GM10248 (cell line): ENCODE data around the gene SHROOM3.

Experiments
- CTCF ChIA-PET: fragments of 300-600 bp; sonication (Branson Sonifier 250); formaldehyde crosslinking; extraction: SDS; loops from one replicate; lab custom pipeline; 2021; ENCODE audit warnings: antibody characterized with exemption; lab: Yijun Ruan, JAX
- POLR2A ChIA-PET: fragments of 350-650 bp; sonication (Branson Sonifier 250); formaldehyde crosslinking; extraction: SDS; loops from one replicate; lab custom pipeline; 2020; ENCODE audit warnings: antibody characterized with exemption; lab: Yijun Ruan, JAX
- DNase-seq: peaks from one replicate; pipeline ENCODE4 v3.0.0; 2012; ENCODE audit errors: extremely low spot score
- TF ChIP-seq, protein P1 (sequence below): IDR thresholded peaks from 2 replicates; pipeline ENCODE4 v1.5.1; 2012; ENCODE audit warnings: mild to moderate bottlenecking, low read depth; ENCODE audit errors: extremely low read depth, missing control alignments, control extremely low read depth

SHROOM3 gene

DNA sequence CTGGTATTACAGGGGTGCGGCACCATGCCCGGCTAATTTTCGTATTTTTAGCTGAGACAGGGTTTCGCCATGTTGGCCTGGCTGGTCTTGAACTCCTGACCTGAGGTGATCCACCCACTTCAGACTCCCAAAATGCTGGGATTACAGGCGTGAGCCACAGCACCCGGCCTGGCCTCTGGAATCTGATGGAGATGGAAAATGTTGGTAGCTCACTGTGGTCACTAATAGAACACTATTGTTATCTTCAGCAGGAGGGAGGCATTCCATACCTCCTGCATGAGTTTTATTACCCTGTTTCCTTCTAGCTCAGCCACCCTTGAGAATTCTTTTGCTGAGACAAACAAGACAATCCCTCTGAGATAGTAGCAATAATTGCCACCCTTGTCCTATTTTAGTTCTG, 105.0 kb downstream of the SHROOM3 start:
- ChIA-PET POLR2A (no interaction called here), CTCF (interaction anchor here (0.9 to 1.8 kb wide), 5 partner anchors 10 to 35 kb away, joined by 3 to 8 read pairs (median 3); no protein-coding TSS in a partner anchor)
- TF ChIP-seq, protein P1, sequence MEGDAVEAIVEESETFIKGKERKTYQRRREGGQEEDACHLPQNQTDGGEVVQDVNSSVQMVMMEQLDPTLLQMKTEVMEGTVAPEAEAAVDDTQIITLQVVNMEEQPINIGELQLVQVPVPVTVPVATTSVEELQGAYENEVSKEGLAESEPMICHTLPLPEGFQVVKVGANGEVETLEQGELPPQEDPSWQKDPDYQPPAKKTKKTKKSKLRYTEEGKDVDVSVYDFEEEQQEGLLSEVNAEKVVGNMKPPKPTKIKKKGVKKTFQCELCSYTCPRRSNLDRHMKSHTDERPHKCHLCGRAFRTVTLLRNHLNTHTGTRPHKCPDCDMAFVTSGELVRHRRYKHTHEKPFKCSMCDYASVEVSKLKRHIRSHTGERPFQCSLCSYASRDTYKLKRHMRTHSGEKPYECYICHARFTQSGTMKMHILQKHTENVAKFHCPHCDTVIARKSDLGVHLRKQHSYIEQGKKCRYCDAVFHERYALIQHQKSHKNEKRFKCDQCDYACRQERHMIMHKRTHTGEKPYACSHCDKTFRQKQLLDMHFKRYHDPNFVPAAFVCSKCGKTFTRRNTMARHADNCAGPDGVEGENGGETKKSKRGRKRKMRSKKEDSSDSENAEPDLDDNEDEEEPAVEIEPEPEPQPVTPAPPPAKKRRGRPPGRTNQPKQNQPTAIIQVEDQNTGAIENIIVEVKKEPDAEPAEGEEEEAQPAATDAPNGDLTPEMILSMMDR, result no peak
- no peak for DNase-seq

DNA sequence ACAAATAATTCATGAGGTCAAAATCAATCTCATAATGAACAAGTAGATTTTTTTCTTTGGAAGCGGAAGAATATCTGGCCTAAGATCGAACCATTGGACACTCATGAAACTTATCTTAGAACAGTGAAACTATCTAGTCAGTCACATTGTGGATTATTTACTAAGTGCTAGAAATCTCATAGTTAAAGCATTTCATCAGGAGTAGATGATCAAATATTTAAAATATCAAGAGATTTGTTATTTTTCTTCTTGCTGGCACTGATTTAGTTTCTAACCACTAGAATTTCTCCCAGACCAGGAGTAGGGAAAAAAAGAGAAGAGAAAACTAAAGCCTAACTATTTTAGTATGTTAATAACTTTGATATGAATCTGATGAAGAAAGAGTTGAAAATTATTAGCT, 105.5 kb downstream of the SHROOM3 start:
- DNase-seq, result no peak
- CTCF ChIA-PET, result interaction anchor here (0.9 to 1.3 kb wide), 2 partner anchors 12 to 15 kb away, joined by 3 read pairs; no protein-coding TSS in a partner anchor
- TF ChIP-seq, protein P1, result no peak
- POLR2A ChIA-PET, result no interaction called here

DNA sequence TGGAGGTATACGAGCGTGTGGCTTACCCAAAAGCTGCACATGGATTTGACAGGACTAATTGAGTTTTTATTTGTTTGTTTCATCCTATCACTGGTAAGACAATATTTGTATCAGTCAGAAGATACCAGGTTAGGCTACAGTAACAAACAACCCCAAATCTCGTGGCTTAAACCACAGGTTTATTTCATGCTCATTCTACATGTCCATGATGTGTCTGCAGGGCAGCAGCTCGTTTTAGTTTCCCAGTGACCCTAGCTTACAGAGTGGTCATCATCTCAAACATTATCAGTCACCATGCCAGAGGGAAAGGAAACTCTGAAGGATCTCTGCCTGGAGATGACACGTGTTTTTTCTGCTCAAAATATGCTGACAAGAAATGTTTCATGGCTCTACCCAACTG, 108.3 kb downstream of the SHROOM3 start:
- TF ChIP-seq, protein P1, result no peak
- POLR2A ChIA-PET, result no interaction called here
- CTCF ChIA-PET, result no interaction called here
- no peak for DNase-seq

DNA sequence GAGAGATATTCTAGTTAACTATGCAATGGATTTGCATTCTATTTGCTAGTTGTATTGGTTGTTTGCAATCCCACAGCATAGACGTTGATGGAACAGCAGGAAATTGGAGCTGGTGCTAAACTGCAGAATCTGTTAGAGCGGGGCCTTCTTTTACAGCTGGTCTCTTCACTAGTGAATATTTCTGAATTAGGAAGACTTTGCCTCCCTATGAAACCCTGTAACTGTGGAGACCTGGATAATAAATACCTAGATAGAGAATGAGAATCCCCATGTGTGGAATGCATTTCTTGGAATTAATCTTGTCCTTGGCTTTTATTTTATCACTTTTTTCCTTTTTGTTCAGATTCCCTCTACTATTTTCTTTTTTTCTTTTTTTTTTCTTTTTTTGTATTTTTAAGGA, 109.7 kb downstream of the SHROOM3 start:
- ChIA-PET POLR2A (no interaction called here), CTCF (interaction anchor here (1.0 kb wide), 1 partner anchor 15 kb away, joined by 3 read pairs; no protein-coding TSS in a partner anchor)
- TF ChIP-seq, protein P1, result no peak
- DNase-seq, result no peak

DNA sequence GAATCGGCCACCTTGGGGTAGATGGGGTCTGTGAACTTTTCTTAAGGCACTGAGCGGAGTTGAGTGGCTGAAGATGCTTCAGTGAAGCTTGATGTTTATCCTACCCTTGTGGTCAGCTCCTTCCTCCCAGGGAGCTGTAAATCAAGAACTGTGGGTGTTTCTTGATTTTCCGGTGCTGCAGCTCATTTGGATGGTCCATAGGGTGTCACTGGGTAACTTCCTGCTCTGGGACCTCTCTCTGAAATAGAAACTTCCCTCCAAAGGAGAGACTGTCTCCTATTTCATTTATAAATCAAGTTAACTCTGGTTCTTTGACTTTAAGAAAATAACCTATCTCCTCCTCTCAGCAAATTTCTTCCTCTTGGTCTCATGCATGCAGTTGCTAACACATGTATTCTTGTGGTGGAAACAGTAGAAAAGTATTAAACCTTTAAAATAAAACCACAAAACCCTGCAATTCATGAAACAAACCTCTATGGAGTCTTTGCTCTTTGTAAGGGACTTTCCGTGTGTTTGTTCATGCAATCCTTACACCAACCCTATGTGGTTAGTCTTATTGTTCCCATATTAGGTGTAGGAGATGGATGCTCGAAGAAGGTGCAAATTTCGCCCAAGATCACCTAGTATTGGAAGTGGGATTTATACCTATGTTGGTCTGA, 110.3 kb downstream of the SHROOM3 start:
- TF ChIP-seq, protein P1, result no peak
- no peak for DNase-seq
- ChIA-PET CTCF (interaction anchor here (1.0 kb wide), 1 partner anchor 15 kb away, joined by 3 read pairs; no protein-coding TSS in a partner anchor), POLR2A (no interaction called here)

DNA sequence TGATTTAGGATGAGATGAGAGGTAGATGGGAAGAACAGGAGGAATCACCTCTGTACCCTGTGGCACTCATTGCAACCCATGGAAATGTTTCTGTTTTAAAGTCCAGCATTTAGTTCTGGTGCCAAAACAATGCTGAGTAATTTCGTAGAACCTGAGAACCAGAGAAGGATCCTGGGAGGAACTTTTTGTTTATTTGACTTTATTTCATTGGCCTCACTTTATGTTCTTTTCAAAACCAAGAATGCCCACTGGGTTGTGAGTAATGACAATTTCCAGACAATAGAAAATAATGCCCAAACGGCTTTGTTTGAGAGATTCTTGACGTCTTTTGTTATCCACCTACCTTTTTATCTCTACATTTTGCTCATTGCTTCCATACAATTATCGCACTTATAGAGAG, 111.3 kb downstream of the SHROOM3 start:
- DNase-seq, result no peak
- TF ChIP-seq, protein P1, result no peak
- POLR2A ChIA-PET, result no interaction called here
- CTCF ChIA-PET, result no interaction called here
